ENCODE data around the gene ZNF488.

ZNF488 gene

DNA sequence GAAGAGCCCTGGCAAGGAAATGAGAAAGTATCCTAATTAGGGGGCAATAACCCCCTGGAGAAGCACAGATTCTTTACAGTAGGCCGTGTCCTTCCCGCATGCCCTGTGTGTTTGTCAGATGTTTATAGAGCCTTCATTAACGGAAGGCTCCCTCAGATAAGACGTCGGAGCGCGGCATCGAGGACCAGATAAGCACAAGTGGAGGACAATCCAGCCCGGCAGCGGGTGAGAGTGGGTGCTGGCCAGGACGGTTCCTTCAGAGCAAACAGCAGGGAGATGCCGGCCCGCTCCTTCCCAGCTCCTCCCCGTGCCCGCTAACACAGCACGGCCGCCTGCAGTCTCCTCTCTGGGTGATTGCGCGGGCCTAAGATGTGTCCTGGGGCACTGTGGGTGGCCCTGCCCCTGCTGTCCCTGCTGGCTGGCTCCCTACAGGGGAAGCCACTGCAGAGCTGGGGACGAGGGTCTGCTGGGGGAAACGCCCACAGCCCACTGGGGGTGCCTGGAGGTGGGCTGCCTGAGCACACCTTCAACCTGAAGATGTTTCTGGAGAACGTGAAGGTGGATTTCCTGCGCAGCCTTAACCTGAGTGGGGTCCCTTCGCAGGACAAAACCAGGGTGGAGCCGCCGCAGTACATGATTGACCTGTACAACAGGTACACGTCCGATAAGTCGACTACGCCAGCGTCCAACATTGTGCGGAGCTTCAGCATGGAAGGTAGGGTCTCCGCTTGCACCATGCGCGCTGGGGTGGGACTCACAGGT, 61.6 kb downstream of the ZNF488 start, which contains the start of gene GDF2:
Gene GDF2 (plus strand): TSS at position 155 of the 762 bp plus-strand sequence. CDS start 215 bp downstream, at position 370.
- H3K36me3 ChIP-seq (ENCODE audit: control insufficient read depth, insufficient read depth, low read length, severe bottlenecking), result no peaks in the 10 kb centered on the region
- H3K9me3 ChIP-seq (ENCODE audit: control insufficient read depth, low read length), result no peaks in the 10 kb centered on the region
- no peak for DNase-seq (ENCODE audit: low read depth)
- peaks cover 58% of the 10 kb centered on the region for H3K27me3 ChIP-seq (replicated peaks; ENCODE audit: control insufficient read depth, insufficient read depth, low read length)
- no peak within 1 kb of the TSS for H3K9ac ChIP-seq (ENCODE audit: low read length)
- H3K4me3 ChIP-seq (ENCODE audit: low read length), result no peak within 1 kb of the TSS
- no peaks in the 10 kb centered on the region for H3K4me1 ChIP-seq (ENCODE audit: control insufficient read depth, insufficient read depth, low read length)

DNA sequence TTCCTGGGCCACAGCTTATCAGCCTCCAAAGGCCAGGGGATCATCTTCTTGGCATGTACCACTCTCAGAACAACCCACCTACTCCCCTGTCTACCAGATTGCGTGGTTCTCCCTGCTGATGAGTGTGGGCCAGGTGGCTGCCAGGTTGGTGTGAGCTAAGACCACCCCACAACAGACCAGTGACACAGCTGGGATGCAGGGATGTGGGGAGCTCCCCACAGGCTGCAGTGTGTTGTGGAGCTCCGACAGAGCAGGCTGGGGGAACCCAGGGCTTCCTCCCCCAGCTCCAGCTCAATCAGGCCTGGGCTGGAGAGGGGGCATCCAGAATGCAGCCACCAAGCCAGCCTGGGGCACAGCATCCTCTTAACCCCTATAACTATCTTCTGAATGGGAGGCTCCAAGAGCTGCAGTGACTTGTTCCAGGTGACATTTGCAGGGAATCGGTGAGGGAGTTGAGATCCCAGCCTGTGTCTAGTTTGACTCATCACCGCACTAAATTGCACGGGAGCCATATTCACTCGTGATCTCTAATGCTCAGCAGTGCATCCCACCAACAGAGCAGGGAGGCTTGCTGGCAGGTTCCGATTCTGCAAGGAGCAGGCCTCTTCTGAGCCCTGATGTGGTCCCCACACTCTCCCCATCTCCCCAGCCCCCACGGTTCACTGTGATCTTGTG, 62.4 kb downstream of the ZNF488 start:
- no peaks in the 10 kb centered on the region for H3K4me1 ChIP-seq (ENCODE audit: control insufficient read depth, insufficient read depth, low read length)
- H3K27me3 ChIP-seq (replicated peaks; ENCODE audit: control insufficient read depth, insufficient read depth, low read length), result peaks cover 58% of the 10 kb centered on the region
- no peaks in the 10 kb centered on the region for H3K36me3 ChIP-seq (ENCODE audit: control insufficient read depth, insufficient read depth, low read length, severe bottlenecking)
- DNase-seq (ENCODE audit: low read depth), result no peak
- H3K4me3 ChIP-seq (ENCODE audit: low read length), result no peak overlapping the region
- H3K9ac ChIP-seq (ENCODE audit: low read length), result no peak overlapping the region
- no peaks in the 10 kb centered on the region for H3K9me3 ChIP-seq (ENCODE audit: control insufficient read depth, low read length)

DNA sequence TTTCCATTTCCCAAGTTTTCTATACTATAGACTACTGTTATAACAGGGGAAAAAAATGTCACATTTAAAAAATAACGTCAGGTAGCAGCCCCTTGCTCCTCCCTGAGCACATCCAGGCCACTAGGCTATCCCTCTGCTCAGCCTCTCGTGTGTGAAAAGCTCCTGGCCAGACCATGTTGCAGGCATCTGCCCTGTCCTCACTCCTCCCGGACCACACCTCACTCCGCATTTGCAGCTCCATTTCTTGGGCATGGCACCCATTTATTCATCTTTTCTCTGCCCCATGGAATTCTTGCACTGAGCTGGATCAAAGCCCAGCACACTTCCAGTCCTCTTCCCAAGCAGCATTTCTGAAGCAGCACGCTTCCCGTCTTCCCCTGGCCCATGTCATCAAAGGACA, 63.3 kb downstream of the ZNF488 start:
- H3K9ac ChIP-seq (ENCODE audit: low read length), result no peak overlapping the region
- H3K27me3 ChIP-seq (replicated peaks; ENCODE audit: control insufficient read depth, insufficient read depth, low read length), result peaks cover 58% of the 10 kb centered on the region
- DNase-seq (ENCODE audit: low read depth), result no peak
- no peaks in the 10 kb centered on the region for H3K4me1 ChIP-seq (ENCODE audit: control insufficient read depth, insufficient read depth, low read length)
- H3K4me3 ChIP-seq (ENCODE audit: low read length), result no peak overlapping the region
- H3K36me3 ChIP-seq (ENCODE audit: control insufficient read depth, insufficient read depth, low read length, severe bottlenecking), result no peaks in the 10 kb centered on the region
- H3K9me3 ChIP-seq (ENCODE audit: control insufficient read depth, low read length), result no peaks in the 10 kb centered on the region

DNA sequence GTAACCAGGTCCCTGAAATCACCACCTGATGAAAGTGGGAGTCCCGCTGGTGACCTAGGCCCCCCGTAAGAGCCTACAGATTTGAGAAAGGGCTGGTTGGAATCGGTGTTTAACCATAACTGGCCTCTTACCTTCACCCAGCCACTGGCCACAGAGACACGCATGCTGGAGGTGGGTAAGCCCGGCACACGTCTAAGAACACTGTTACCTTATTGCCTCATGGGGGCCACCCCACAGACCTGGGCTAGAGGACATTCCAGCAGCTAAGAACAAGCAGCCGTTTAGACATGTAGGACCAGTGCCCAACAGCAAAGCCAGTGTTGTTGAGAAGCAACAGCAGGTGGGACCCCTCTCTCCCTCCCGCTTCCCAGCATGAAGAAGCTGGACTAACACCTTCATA, 64.3 kb downstream of the ZNF488 start:
- no peaks in the 10 kb centered on the region for H3K4me1 ChIP-seq (ENCODE audit: control insufficient read depth, insufficient read depth, low read length)
- DNase-seq (ENCODE audit: low read depth), result no peak
- no peak overlapping the region for H3K9ac ChIP-seq (ENCODE audit: low read length)
- H3K4me3 ChIP-seq (ENCODE audit: low read length), result no peak overlapping the region
- peaks cover 47% of the 10 kb centered on the region for H3K27me3 ChIP-seq (replicated peaks; ENCODE audit: control insufficient read depth, insufficient read depth, low read length)
- no peaks in the 10 kb centered on the region for H3K9me3 ChIP-seq (ENCODE audit: control insufficient read depth, low read length)
- no peaks in the 10 kb centered on the region for H3K36me3 ChIP-seq (ENCODE audit: control insufficient read depth, insufficient read depth, low read length, severe bottlenecking)

DNA sequence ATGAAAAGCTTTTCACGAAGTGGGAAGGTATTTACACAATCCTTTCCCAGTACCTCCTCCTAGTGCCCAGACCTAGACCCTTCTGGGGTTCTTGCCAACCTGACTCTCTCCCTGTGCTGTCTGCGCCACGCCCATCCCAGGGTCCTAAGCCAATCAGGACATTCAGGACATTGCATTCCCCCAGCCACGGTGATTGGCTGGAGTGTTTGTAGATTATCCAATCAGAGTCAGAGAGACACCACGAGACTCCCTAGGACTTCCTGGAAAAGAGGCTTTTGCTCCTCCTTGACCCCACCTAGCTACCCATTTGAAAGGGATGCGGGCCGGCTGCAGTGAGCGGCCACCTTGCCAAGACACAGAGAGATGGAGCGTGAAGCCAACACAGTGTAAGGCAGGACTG, 65.4 kb downstream of the ZNF488 start:
- Histone ChIP-seq H3K9me3 (ENCODE audit: control insufficient read depth, low read length) (no peaks in the 10 kb centered on the region), H3K9ac (ENCODE audit: low read length) (no peak overlapping the region), H3K4me3 (ENCODE audit: low read length) (no peak overlapping the region), H3K27me3 (replicated peaks; ENCODE audit: control insufficient read depth, insufficient read depth, low read length) (peaks cover 37% of the 10 kb centered on the region), H3K4me1 (ENCODE audit: control insufficient read depth, insufficient read depth, low read length) (no peaks in the 10 kb centered on the region), H3K36me3 (ENCODE audit: control insufficient read depth, insufficient read depth, low read length, severe bottlenecking) (no peaks in the 10 kb centered on the region)
- no peak for DNase-seq (ENCODE audit: low read depth)

DNA sequence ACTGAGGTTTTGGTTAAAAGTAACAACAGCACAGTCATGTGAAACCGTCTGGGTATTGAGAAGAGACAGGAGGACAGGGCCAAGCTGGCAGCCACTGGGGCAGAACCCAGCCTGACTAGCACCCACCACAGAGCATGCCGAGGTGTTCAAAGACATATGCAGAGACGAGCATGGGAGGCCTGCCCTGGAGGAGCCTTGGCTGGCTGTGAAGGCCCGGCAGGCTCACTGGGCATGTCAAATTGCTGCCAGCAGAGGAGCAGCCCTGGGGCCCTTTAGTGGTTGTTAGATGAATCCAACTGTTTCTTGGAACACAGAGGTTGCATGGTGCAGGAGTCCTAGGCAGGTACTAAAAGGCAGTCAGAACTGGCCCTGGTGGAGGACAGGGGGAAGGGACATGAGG, 66.8 kb downstream of the ZNF488 start:
- no peaks in the 10 kb centered on the region for H3K9me3 ChIP-seq (ENCODE audit: control insufficient read depth, low read length)
- DNase-seq (ENCODE audit: low read depth), result no peak

DNA sequence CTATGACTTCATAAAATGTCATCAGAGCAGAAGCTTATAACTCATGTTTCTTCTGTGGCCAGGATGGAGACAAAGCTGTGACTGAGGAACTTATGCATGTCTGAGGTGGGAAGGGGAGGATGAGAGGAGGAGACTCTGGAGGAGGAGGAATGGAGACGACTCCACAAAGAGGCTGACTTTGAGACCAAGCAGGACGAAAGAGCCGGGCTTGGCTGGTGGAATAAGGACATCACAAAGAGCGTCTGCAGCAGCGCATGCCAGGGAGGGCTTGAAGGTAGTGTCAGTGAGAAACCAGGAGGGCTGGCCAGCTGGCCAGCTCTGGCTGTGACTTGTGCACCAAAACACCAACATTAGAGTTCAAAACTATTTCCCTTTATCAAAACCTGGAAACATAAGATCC, 68.0 kb downstream of the ZNF488 start:
- Histone ChIP-seq H3K9me3 (ENCODE audit: control insufficient read depth, low read length) (no peaks in the 10 kb centered on the region), H3K4me3 (ENCODE audit: low read length) (no peak overlapping the region), H3K4me1 (ENCODE audit: control insufficient read depth, insufficient read depth, low read length) (peaks cover 8% of the 10 kb centered on the region), H3K36me3 (ENCODE audit: control insufficient read depth, insufficient read depth, low read length, severe bottlenecking) (no peaks in the 10 kb centered on the region), H3K27me3 (replicated peaks; ENCODE audit: control insufficient read depth, insufficient read depth, low read length) (peaks cover 19% of the 10 kb centered on the region), H3K9ac (ENCODE audit: low read length) (no peak overlapping the region)
- no peak for DNase-seq (ENCODE audit: low read depth)

More for the DNA sequence above, 66.8 kb downstream of the ZNF488 start:
- H3K4me1 ChIP-seq (ENCODE audit: control insufficient read depth, insufficient read depth, low read length), result no peaks in the 10 kb centered on the region
- no peak overlapping the region for H3K9ac ChIP-seq (ENCODE audit: low read length)
- no peaks in the 10 kb centered on the region for H3K36me3 ChIP-seq (ENCODE audit: control insufficient read depth, insufficient read depth, low read length, severe bottlenecking)
- no peak overlapping the region for H3K4me3 ChIP-seq (ENCODE audit: low read length)
- H3K27me3 ChIP-seq (replicated peaks; ENCODE audit: control insufficient read depth, insufficient read depth, low read length), result peaks cover 25% of the 10 kb centered on the region
